ENCODE results near the gene LAIR1.

GRCh38 chr19:54389553-54389952 lies 24.8 kb upstream of the LAIR1 start:
- TF ChIP-seq CTCF (conservative IDR thresholded peaks at IDR 0.05; ENCODE audit: low read length) (no peak), EZH2phosphoT487 (IDR thresholded peaks at IDR 0.05; ENCODE audit: borderline replicate concordance, low read depth, low read length) (no peak)
